Measurements from ENCODE around the gene DNAAF5. TPM values are rescaled to one million over a fixed set of nuclear protein-coding genes. Genes with fewer than 3 reads are reported as not detected.
A peak's percentile ranks its signal among the peaks of the same experiment; 100 is the strongest.

The DNAAF5 gene
- total RNA-seq, 2 experiments from 2014 or later, result 42.6 to 58.5 TPM

DNA sequence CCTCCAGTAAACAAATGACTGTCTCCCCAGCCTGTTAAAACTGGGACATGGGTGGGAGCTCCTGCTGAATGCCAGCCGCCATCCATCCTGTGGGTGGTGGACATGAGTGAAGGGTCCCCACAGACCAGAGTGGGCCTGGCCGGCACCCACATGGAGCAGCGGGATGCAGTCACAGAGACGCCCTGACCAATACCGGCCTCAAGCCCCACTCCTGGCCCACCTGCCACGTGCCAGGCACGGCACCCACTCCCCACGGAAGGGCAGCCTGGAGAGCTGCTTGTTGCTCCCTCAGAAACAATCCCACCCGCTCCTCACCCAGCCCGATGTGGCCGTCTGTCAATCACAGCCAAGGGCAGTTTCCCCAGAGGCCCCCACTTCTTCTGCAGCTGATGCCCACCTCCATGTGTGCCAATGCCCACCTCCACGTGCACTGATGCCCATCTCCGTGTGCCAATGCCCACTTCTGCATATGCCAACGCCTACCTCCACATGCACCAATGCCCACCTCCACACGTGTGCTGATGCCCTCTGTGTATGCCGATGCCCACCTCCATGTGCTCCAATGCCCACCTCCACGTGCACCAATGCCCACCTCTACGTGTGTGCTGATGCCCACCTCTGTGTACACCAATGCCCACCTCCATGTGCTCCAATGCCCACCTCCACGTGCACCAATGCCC is 42.8 kb upstream of the DNAAF5 start:
- H4K20me1 ChIP-seq (ENCODE audit: insufficient read depth, low read length), result no peaks in the 10 kb centered on the region
- intact Hi-C loops (cut with micrococcal nuclease; ENCODE audit: unreplicated experiment), result no loop called here
- H3K79me2 ChIP-seq (ENCODE audit: insufficient read depth, low read depth, low read length), result no peaks in the 10 kb centered on the region
- H3K36me3 ChIP-seq (ENCODE audit: insufficient read depth, low read length), result peaks cover 83% of the 10 kb centered on the region
- no peaks in the 10 kb centered on the region for H3K4me1 ChIP-seq (ENCODE audit: insufficient read depth, low read length, poor library complexity, severe bottlenecking)
- CTCF ChIA-PET (ENCODE audit: unreplicated experiment), result no interaction called here
- no peak overlapping the region for H3K4me2 ChIP-seq (ENCODE audit: low read length)
- BruUV-seq (replicated peaks), result no TSS peak
- H3K27ac ChIP-seq (ENCODE audit: low read depth, low read length, poor library complexity, severe bottlenecking), result no peak overlapping the region
- no peak for TF ChIP-seq CTCF (conservative IDR thresholded peaks at IDR 0.05; ENCODE audit: low read length)
- TF ChIP-seq EZH2phosphoT487 (IDR thresholded peaks at IDR 0.05; ENCODE audit: borderline replicate concordance, low read depth, low read length), result no peak
- POLR2A ChIA-PET, result no interaction called here
- H2AFZ ChIP-seq (ENCODE audit: low read length), result no peak overlapping the region
- no peak for DNase-seq (ENCODE audit: low spot score)
- H3K4me3 ChIP-seq (ENCODE audit: low read depth, low read length, poor library complexity, severe bottlenecking), result no peak overlapping the region
- H3K9me3 ChIP-seq (ENCODE audit: low read length), result peaks cover 43% of the 10 kb centered on the region
- H3K9me2 ChIP-seq (ENCODE audit: insufficient read depth, low read length), result no peaks in the 10 kb centered on the region

- TF ChIP-seq EZH2phosphoT487 (IDR thresholded peaks at IDR 0.05; ENCODE audit: borderline replicate concordance, low read depth, low read length) (no peak), CTCF (conservative IDR thresholded peaks at IDR 0.05; ENCODE audit: low read length) (no peak)
- peaks cover 45% of the 10 kb centered on the region for H3K9me3 ChIP-seq (ENCODE audit: low read length)
- H3K4me1 ChIP-seq (ENCODE audit: insufficient read depth, low read length, poor library complexity, severe bottlenecking), result no peaks in the 10 kb centered on the region
- H3K9me2 ChIP-seq (ENCODE audit: insufficient read depth, low read length), result no peaks in the 10 kb centered on the region
- no peaks in the 10 kb centered on the region for H3K79me2 ChIP-seq (ENCODE audit: insufficient read depth, low read depth, low read length)
- no peak overlapping the region for H3K4me2 ChIP-seq (ENCODE audit: low read length)
- DNase-seq (ENCODE audit: low spot score), result no peak
- H2AFZ ChIP-seq (ENCODE audit: low read length), result no peak overlapping the region
- no peak overlapping the region for H3K27ac ChIP-seq (ENCODE audit: low read depth, low read length, poor library complexity, severe bottlenecking)
- ChIA-PET CTCF (ENCODE audit: unreplicated experiment) (no interaction called here), POLR2A (no interaction called here)
- peaks cover 79% of the 10 kb centered on the region for H3K36me3 ChIP-seq (ENCODE audit: insufficient read depth, low read length)
- H3K4me3 ChIP-seq (ENCODE audit: low read depth, low read length, poor library complexity, severe bottlenecking), result no peak overlapping the region
- BruUV-seq (replicated peaks), result no TSS peak
- intact Hi-C loops (cut with micrococcal nuclease; ENCODE audit: unreplicated experiment), result no loop called here
- H4K20me1 ChIP-seq (ENCODE audit: insufficient read depth, low read length), result no peaks in the 10 kb centered on the region
Observed at GRCh38 chr7:684416-684815, 42.1 kb upstream of the DNAAF5 start.

- Histone ChIP-seq H3K79me2 (ENCODE audit: insufficient read depth, low read depth, low read length) (no peaks in the 10 kb centered on the region), H3K36me3 (ENCODE audit: insufficient read depth, low read length) (peaks cover 73% of the 10 kb centered on the region), H3K4me2 (ENCODE audit: low read length) (no peak overlapping the region), H3K4me1 (ENCODE audit: insufficient read depth, low read length, poor library complexity, severe bottlenecking) (no peaks in the 10 kb centered on the region), H3K9me3 (ENCODE audit: low read length) (peaks cover 45% of the 10 kb centered on the region), H3K4me3 (ENCODE audit: low read depth, low read length, poor library complexity, severe bottlenecking) (no peak overlapping the region), H3K9me2 (ENCODE audit: insufficient read depth, low read length) (no peaks in the 10 kb centered on the region), H4K20me1 (ENCODE audit: insufficient read depth, low read length) (no peaks in the 10 kb centered on the region), H3K27ac (ENCODE audit: low read depth, low read length, poor library complexity, severe bottlenecking) (no peak overlapping the region), H2AFZ (ENCODE audit: low read length) (no peak overlapping the region)
- BruUV-seq (replicated peaks), result no TSS peak
- TF ChIP-seq CTCF (conservative IDR thresholded peaks at IDR 0.05; ENCODE audit: low read length), result no peak
- TF ChIP-seq EZH2phosphoT487 (IDR thresholded peaks at IDR 0.05; ENCODE audit: borderline replicate concordance, low read depth, low read length), result no peak
- POLR2A ChIA-PET, result no interaction called here
- CTCF ChIA-PET (ENCODE audit: unreplicated experiment), result no interaction called here
- intact Hi-C loops (cut with micrococcal nuclease; ENCODE audit: unreplicated experiment), result no loop called here
- DNase-seq (ENCODE audit: low spot score), result peak; percentile 28
Observed at GRCh38 chr7:685540-685939, 41.0 kb upstream of the DNAAF5 start.
